Activated CD4-positive, alpha-beta memory T cell treated with anti-CD3 and anti-CD28 coated beads, Interleukin-2, amount 10 ng/mL, durations not matched to agents 7 days and 5 days (primary cell): ENCODE data around the gene CALM3. TPM values are rescaled to one million over a fixed set of nuclear protein-coding genes. Genes with fewer than 3 reads are reported as not detected.
A peak's percentile ranks its signal among the peaks of the same experiment; 100 is the strongest.

Experiments
- CTCF ChIA-PET: fragments of 350-600 bp; sonication (Branson Sonifier 250); formaldehyde crosslinking; loops from one replicate; lab custom pipeline; 2021; ENCODE audit warnings: antibody characterized with exemption, inconsistent platforms; lab: Charles Lee
- POLR2A ChIA-PET: fragments of 350-600 bp; sonication (Branson Sonifier 250); formaldehyde crosslinking; loops from one replicate; lab custom pipeline; 2021; ENCODE audit warnings: antibody characterized with exemption; lab: Charles Lee
- DNase-seq: peaks from one replicate; pipeline ENCODE4 v3.0.0-alpha.2; 2020
- H3K27ac Mint-ChIP-seq: one replicate; pipeline ENCODE4 v1.8.0; 2021; ENCODE audit warnings: mild to moderate bottlenecking, mixed read lengths
- H3K27me3 Mint-ChIP-seq: one replicate; pipeline ENCODE4 v1.8.0; 2021; ENCODE audit warnings: mixed read lengths
- H3K36me3 Mint-ChIP-seq: one replicate; pipeline ENCODE4 v1.8.0; 2021; ENCODE audit warnings: low read depth, mixed read lengths
- H3K4me1 Mint-ChIP-seq: one replicate; pipeline ENCODE4 v1.8.0; 2021; ENCODE audit warnings: mixed read lengths
- H3K4me3 Mint-ChIP-seq: one replicate; pipeline ENCODE4 v1.8.0; 2021; ENCODE audit warnings: mild to moderate bottlenecking, mixed read lengths
- H3K9me3 Mint-ChIP-seq: one replicate; pipeline ENCODE4 v1.8.0; 2021; ENCODE audit warnings: mixed read lengths
- total RNA-seq, 2 experiments: library from RNA; stranded (reverse); gene quantifications; one replicate each; pipeline ENCODE4 v1.2.3, GENCODE V29; 2021

CALM3 gene
- total RNA-seq, 2 experiments from 2014 or later = 446 to 465 TPM

GRCh38 chr19:46648060-46648960 lies 47.2 kb downstream of the CALM3 start:
- Mint-ChIP-seq H3K9me3 (no peaks in the 10 kb centered on the region), H3K4me3 (no peak overlapping the region), H3K27me3 (peaks cover 46% of the 10 kb centered on the region), H3K4me1 (peaks cover 6% of the 10 kb centered on the region), H3K36me3 (peaks cover 6% of the 10 kb centered on the region), H3K27ac (peak overlapping the region; percentile 62)
- ChIA-PET POLR2A (no interaction called here), CTCF (interaction anchor here (1.0 to 1.4 kb wide), 2 partner anchors 13 to 14 kb away, joined by 3 to 4 read pairs; partner anchors contain the start of gene DACT3)
- DNase-seq = no peak

- POLR2A ChIA-PET = no interaction called here
- H3K4me3 Mint-ChIP-seq = no peak overlapping the region
- H3K27me3 Mint-ChIP-seq = peaks cover 50% of the 10 kb centered on the region
- peaks cover 6% of the 10 kb centered on the region for H3K36me3 Mint-ChIP-seq
- DNase-seq = no peak
- H3K9me3 Mint-ChIP-seq = no peaks in the 10 kb centered on the region
- CTCF ChIA-PET = interaction anchor here (1.4 kb wide), 1 partner anchor 12 kb away, joined by 4 read pairs; the partner anchor contains the start of gene DACT3
- H3K27ac Mint-ChIP-seq = no peak overlapping the region
- peaks cover 6% of the 10 kb centered on the region for H3K4me1 Mint-ChIP-seq
Observed at GRCh38 chr19:46648961-46649960, 48.1 kb downstream of the CALM3 start.

GRCh38 chr19:46650445-46650844 lies 49.3 kb downstream of the CALM3 start:
- ChIA-PET POLR2A (no interaction called here), CTCF (interaction anchor here (1.2 kb wide), 1 partner anchor 11 kb away, joined by 3 read pairs; the partner anchor contains the start of gene DACT3)
- Mint-ChIP-seq H3K27ac (no peak overlapping the region), H3K27me3 (peaks cover 54% of the 10 kb centered on the region), H3K4me3 (no peak overlapping the region), H3K4me1 (peaks cover 6% of the 10 kb centered on the region), H3K9me3 (no peaks in the 10 kb centered on the region), H3K36me3 (peaks cover 6% of the 10 kb centered on the region)
- DNase-seq = no peak

GRCh38 chr19:46654621-46655152 lies 53.6 kb downstream of the CALM3 start:
- CTCF ChIA-PET = no interaction called here
- Mint-ChIP-seq H3K4me1 (peaks cover 1% of the 10 kb centered on the region), H3K4me3 (no peak overlapping the region), H3K36me3 (no peaks in the 10 kb centered on the region), H3K27me3 (peaks cover 48% of the 10 kb centered on the region), H3K9me3 (no peaks in the 10 kb centered on the region), H3K27ac (no peak overlapping the region)
- DNase-seq = no peak
- POLR2A ChIA-PET = interaction anchor here (1.0 kb wide), 1 partner anchor 15 kb away, joined by 4 read pairs; no protein-coding TSS in a partner anchor

GRCh38 chr19:46656541-46656940 lies 55.4 kb downstream of the CALM3 start:
- no peak for DNase-seq
- POLR2A ChIA-PET = no interaction called here
- peaks cover 11% of the 10 kb centered on the region for H3K4me1 Mint-ChIP-seq
- H3K9me3 Mint-ChIP-seq = no peaks in the 10 kb centered on the region
- H3K27ac Mint-ChIP-seq = no peak overlapping the region
- CTCF ChIA-PET = interaction anchor here (1.5 kb wide), 1 partner anchor 127 kb away, joined by 3 read pairs; no protein-coding TSS in a partner anchor
- no peak overlapping the region for H3K4me3 Mint-ChIP-seq
- H3K27me3 Mint-ChIP-seq = peaks cover 43% of the 10 kb centered on the region
- no peaks in the 10 kb centered on the region for H3K36me3 Mint-ChIP-seq

GRCh38 chr19:46659151-46660007 lies 58.2 kb downstream of the CALM3 start:
- no peaks in the 10 kb centered on the region for H3K36me3 Mint-ChIP-seq
- H3K27ac Mint-ChIP-seq = no peak overlapping the region
- no peak for DNase-seq
- H3K4me3 Mint-ChIP-seq = peak overlapping the region; percentile 37
- POLR2A ChIA-PET = interaction anchor here (0.7 kb wide), 1 partner anchor 49 kb away, joined by 3 read pairs; no protein-coding TSS in a partner anchor
- CTCF ChIA-PET = interaction anchor here (0.6 to 5.9 kb wide), 4 partner anchors 45 to 1568 kb away, joined by 3 to 136 read pairs (median 4); no protein-coding TSS in a partner anchor
- H3K27me3 Mint-ChIP-seq = peaks cover 43% of the 10 kb centered on the region
- H3K4me1 Mint-ChIP-seq = peaks cover 19% of the 10 kb centered on the region
- no peaks in the 10 kb centered on the region for H3K9me3 Mint-ChIP-seq

GRCh38 chr19:46660008-46660517 lies 58.9 kb downstream of the CALM3 start:
- POLR2A ChIA-PET = interaction anchor here (1.0 to 3.4 kb wide), 2 partner anchors 42 to 47 kb away, joined by 3 to 34 read pairs; no protein-coding TSS in a partner anchor
- H3K27ac Mint-ChIP-seq = no peak overlapping the region
- H3K4me1 Mint-ChIP-seq = peaks cover 19% of the 10 kb centered on the region
- CTCF ChIA-PET = interaction anchor here (0.6 to 5.9 kb wide), 3 partner anchors 15 to 163 kb away, joined by 4 to 136 read pairs (median 14); no protein-coding TSS in a partner anchor
- H3K36me3 Mint-ChIP-seq = no peaks in the 10 kb centered on the region
- no peaks in the 10 kb centered on the region for H3K9me3 Mint-ChIP-seq
- peaks cover 43% of the 10 kb centered on the region for H3K27me3 Mint-ChIP-seq
- DNase-seq = no peak
- H3K4me3 Mint-ChIP-seq = peak overlapping the region; percentile 43

Other genes with a start within 250 kb of the CALM3 start
- gene CCDC8, start 187.8 kb upstream of the CALM3 start, total RNA-seq = not detected
- not detected for gene PNMA8C, start 172.4 kb upstream of the CALM3 start, total RNA-seq
- gene PNMA8A, start 129.8 kb upstream of the CALM3 start, total RNA-seq = not detected
- gene PNMA8B, start 105.5 kb upstream of the CALM3 start, total RNA-seq = under 1 TPM; 0.05 TPM
- gene PTGIR, start 23.8 kb downstream of the CALM3 start, total RNA-seq = 1 to 10 TPM; 5.3 to 5.6 TPM
- 1 to 10 TPM; 3.1 to 3.4 TPM for gene GNG8, start 34.9 kb downstream of the CALM3 start, total RNA-seq
- under 1 TPM; 0.15 to 0.20 TPM for gene DACT3, start 59.9 kb downstream of the CALM3 start, total RNA-seq
- 100 to 1,000 TPM; 167 to 177 TPM for gene PRKD2, start 115.8 kb downstream of the CALM3 start, total RNA-seq
- 10 to 100 TPM; 13.4 to 15.4 TPM for gene FKRP, start 144.7 kb downstream of the CALM3 start, total RNA-seq
- 10 to 100 TPM; 75.1 to 78.5 TPM for gene STRN4, start 145.1 kb downstream of the CALM3 start, total RNA-seq
- 100 to 1,000 TPM; 200 to 208 TPM for gene SLC1A5, start 187.3 kb downstream of the CALM3 start, total RNA-seq
- 100 to 1,000 TPM; 116 to 117 TPM for gene AP2S1, start 249.5 kb downstream of the CALM3 start, total RNA-seq